GM12801 (cell line): ENCODE data around the gene IGF2R.

Experiments used
- CTCF ChIP-seq: IDR thresholded peaks from one replicate; pipeline ENCODE4 v1.5.1; 2011; ENCODE audit warnings: control low read depth; ENCODE audit not compliant: insufficient read length; ENCODE audit errors: extremely low read depth

IGF2R gene

GRCh38 chr6:160057080-160057479 lies 88.2 kb downstream of the IGF2R start:
- TF ChIP-seq CTCF: no peak

GRCh38 chr6:160058603-160059215 lies 89.8 kb downstream of the IGF2R start:
- TF ChIP-seq CTCF: no peak

- TF ChIP-seq CTCF: no peak
Measured at GRCh38 chr6:160060221-160060620, 91.3 kb downstream of the IGF2R start.

- no peak for TF ChIP-seq CTCF
Measured at GRCh38 chr6:160060920-160061447, 92.1 kb downstream of the IGF2R start.

- no peak for TF ChIP-seq CTCF
Measured at GRCh38 chr6:160063771-160064413, 95.0 kb downstream of the IGF2R start.

- no peak for TF ChIP-seq CTCF
Measured at GRCh38 chr6:160065200-160065599, 96.3 kb downstream of the IGF2R start.

- no peak for TF ChIP-seq CTCF
Measured at GRCh38 chr6:160067564-160067963, 98.7 kb downstream of the IGF2R start.
